Astrocyte (in vitro differentiated cells and primary cell): ENCODE data around the gene TSSK6. TPM values are rescaled to one million over a fixed set of nuclear protein-coding genes. Genes with fewer than 3 reads are reported as not detected.

Experiments
- DNase-seq: peaks from one replicate; pipeline ENCODE4 v3.0.0-alpha.2; 2010; ENCODE audit warnings: low read depth
- FAIRE-seq: peaks from 2 replicates; lab custom pipeline; 2011; peaks lifted over from hg19 to GRCh38; lab: Jason Lieb, UNC
- H2AFZ ChIP-seq: 2 replicates; pipeline ENCODE4 v1.6.0; 2012; ENCODE audit warnings: low read depth, low read length, inconsistent platforms
- H3K27ac ChIP-seq: 2 replicates; pipeline ENCODE4 v1.5.1; 2011; ENCODE audit warnings: low read depth, low read length, inconsistent platforms
- H3K27me3 ChIP-seq: 2 replicates; pipeline ENCODE4 v1.6.0; 2011; ENCODE audit warnings: low read length, inconsistent platforms; ENCODE audit not compliant: insufficient read depth
- H3K36me3 ChIP-seq: 2 replicates; pipeline ENCODE4 v1.5.1; 2011; ENCODE audit warnings: low read length, inconsistent platforms; ENCODE audit not compliant: insufficient read depth
- H3K4me1 ChIP-seq: 2 replicates; pipeline ENCODE4 v1.5.1; 2011; ENCODE audit warnings: low read length, inconsistent platforms; ENCODE audit not compliant: insufficient read depth
- H3K4me2 ChIP-seq: 2 replicates; pipeline ENCODE4 v1.6.0; 2012; ENCODE audit warnings: low read length, inconsistent platforms
- H3K4me3 ChIP-seq: 2 replicates; pipeline ENCODE4 v1.5.1; 2011; ENCODE audit warnings: low read depth, mild to moderate bottlenecking, low read length, inconsistent platforms; ENCODE audit not compliant: insufficient read depth
- H3K79me2 ChIP-seq: 2 replicates; pipeline ENCODE4 v1.6.0; 2012; ENCODE audit warnings: mild to moderate bottlenecking, low read length, inconsistent platforms; ENCODE audit not compliant: insufficient read depth
- H3K9ac ChIP-seq: 2 replicates; pipeline ENCODE4 v1.6.0; 2012; ENCODE audit warnings: mild to moderate bottlenecking, low read length, inconsistent platforms
- H3K9me3 ChIP-seq: 2 replicates; pipeline ENCODE4 v1.5.1; 2012; ENCODE audit warnings: low read depth, mild to moderate bottlenecking, low read length, inconsistent platforms; ENCODE audit not compliant: insufficient read depth
- H4K20me1 ChIP-seq: 2 replicates; pipeline ENCODE4 v1.6.0; 2012; ENCODE audit warnings: low read length, inconsistent platforms; ENCODE audit not compliant: insufficient read depth
- H3K27ac Mint-ChIP-seq: one replicate; pipeline ENCODE4 v1.8.0; 2021; ENCODE audit warnings: mild to moderate bottlenecking, mixed read lengths; ENCODE audit not compliant: unreplicated experiment
- H3K27me3 Mint-ChIP-seq: one replicate; pipeline ENCODE4 v1.8.0; 2021; ENCODE audit warnings: low read depth, mixed read lengths; ENCODE audit not compliant: unreplicated experiment
- H3K36me3 Mint-ChIP-seq: one replicate; pipeline ENCODE4 v1.8.0; 2021; ENCODE audit warnings: low read depth, mixed read lengths; ENCODE audit not compliant: unreplicated experiment
- H3K4me1 Mint-ChIP-seq: one replicate; pipeline ENCODE4 v1.8.0; 2021; ENCODE audit warnings: low read depth, mixed read lengths; ENCODE audit not compliant: unreplicated experiment
- H3K4me3 Mint-ChIP-seq: one replicate; pipeline ENCODE4 v1.8.0; 2021; ENCODE audit warnings: mild to moderate bottlenecking, moderate library complexity, mixed read lengths; ENCODE audit not compliant: unreplicated experiment
- H3K9me3 Mint-ChIP-seq: one replicate; pipeline ENCODE4 v1.8.0; 2021; ENCODE audit warnings: mild to moderate bottlenecking, mixed read lengths; ENCODE audit not compliant: unreplicated experiment
- CTCF ChIP-seq: IDR thresholded peaks from 2 replicates; pipeline ENCODE4 v1.5.1; 2011; ENCODE audit warnings: low read depth, mild to moderate bottlenecking, inconsistent platforms, low read length, moderate library complexity; ENCODE audit not compliant: insufficient read depth
- EZH2 ChIP-seq: IDR thresholded peaks from 2 replicates; pipeline ENCODE4 v1.6.1; 2012; ENCODE audit warnings: mild to moderate bottlenecking, low read length, inconsistent platforms; ENCODE audit not compliant: insufficient read depth
- total RNA-seq: library from RNA; stranded (reverse); gene quantifications from 2 replicates; pipeline ENCODE4 v1.2.1, GENCODE V29; 2021

The TSSK6 gene
- total RNA-seq, 1 donor from 2014 or later, result 1.8 TPM

- H3K4me2 ChIP-seq, result peak overlapping the region; percentile 74
- Mint-ChIP-seq H3K36me3 (peaks cover 16% of the 10 kb centered on the region), H3K9me3 (peaks cover 2% of the 10 kb centered on the region), H3K27me3 (no peaks in the 10 kb centered on the region), H3K27ac (peak overlapping the region; percentile 77), H3K4me1 (peaks cover 50% of the 10 kb centered on the region), H3K4me3 (no peak overlapping the region)
- peak overlapping the region; percentile 53 for H3K9ac ChIP-seq
- peaks cover 83% of the 10 kb centered on the region for H3K79me2 ChIP-seq
- FAIRE-seq (no peak), DNase-seq (no peak)
- no peak overlapping the region for H3K4me3 ChIP-seq
- H3K9me3 ChIP-seq, result no peaks in the 10 kb centered on the region
- peaks cover 47% of the 10 kb centered on the region for H3K4me1 ChIP-seq
- TF ChIP-seq CTCF (no peak), EZH2 (no peak)
- peaks cover 40% of the 10 kb centered on the region for H4K20me1 ChIP-seq
- peak overlapping the region; percentile 79 for H3K27ac ChIP-seq
- H3K36me3 ChIP-seq, result peaks cover 2% of the 10 kb centered on the region
- H2AFZ ChIP-seq, result no peak overlapping the region
- H3K27me3 ChIP-seq, result no peaks in the 10 kb centered on the region
Observed at GRCh38 chr19:19485998-19486290, 29.4 kb downstream of the TSSK6 start.

GRCh38 chr19:19485161-19485997, 30.0 kb downstream of the TSSK6 start:
- peaks cover 18% of the 10 kb centered on the region for H3K36me3 Mint-ChIP-seq
- no peaks in the 10 kb centered on the region for H3K9me3 ChIP-seq
- no peaks in the 10 kb centered on the region for H3K27me3 Mint-ChIP-seq
- peak overlapping the region; percentile 77 for H3K27ac Mint-ChIP-seq
- H3K27ac ChIP-seq, result peak overlapping the region; percentile 79
- peaks cover 2% of the 10 kb centered on the region for H3K9me3 Mint-ChIP-seq
- no peaks in the 10 kb centered on the region for H3K27me3 ChIP-seq
- peak; percentile 55 for DNase-seq
- no peaks in the 10 kb centered on the region for H3K36me3 ChIP-seq
- peak overlapping the region; percentile 21 for H3K4me3 ChIP-seq
- H3K4me2 ChIP-seq, result peak overlapping the region; percentile 74
- peak overlapping the region; percentile 53 for H3K9ac ChIP-seq
- peaks cover 50% of the 10 kb centered on the region for H3K4me1 Mint-ChIP-seq
- H4K20me1 ChIP-seq, result peaks cover 41% of the 10 kb centered on the region
- H3K4me3 Mint-ChIP-seq, result no peak overlapping the region
- H2AFZ ChIP-seq, result no peak overlapping the region
- peaks cover 47% of the 10 kb centered on the region for H3K4me1 ChIP-seq
- no peak for FAIRE-seq
- TF ChIP-seq EZH2 (no peak), CTCF (no peak)
- peaks cover 85% of the 10 kb centered on the region for H3K79me2 ChIP-seq
